Right lobe of liver (tissue), 4 donors: ENCODE measurements around the gene MSL2.

Source experiments
- POLR2A ChIP-seq: fragments of 450-650 bp; IDR thresholded peaks from one replicate; pipeline ENCODE4 v1.6.1; 2017; ENCODE audit warnings: antibody characterized with exemption, mild to moderate bottlenecking
- TF ChIP-seq, protein P1 (sequence below), 4 donors: fragments of 200-600 bp in 3 of 4; fragments of 450-650 bp in 1 of 4; IDR thresholded peaks; one replicate each; pipeline versions ENCODE4 v1.5.1 to v1.8.0; 2016 to 2022; ENCODE audit warnings: antibody characterized with exemption in 4 of 4, mild to moderate bottlenecking in 2 of 4
- donor health status: DM: no; HTN: no; CAD: no.
- donor health status: DM: no; HTN: no; CAD: no.
- donor health status: DM: no; HTN: yes; CAD: no.

DNA sequence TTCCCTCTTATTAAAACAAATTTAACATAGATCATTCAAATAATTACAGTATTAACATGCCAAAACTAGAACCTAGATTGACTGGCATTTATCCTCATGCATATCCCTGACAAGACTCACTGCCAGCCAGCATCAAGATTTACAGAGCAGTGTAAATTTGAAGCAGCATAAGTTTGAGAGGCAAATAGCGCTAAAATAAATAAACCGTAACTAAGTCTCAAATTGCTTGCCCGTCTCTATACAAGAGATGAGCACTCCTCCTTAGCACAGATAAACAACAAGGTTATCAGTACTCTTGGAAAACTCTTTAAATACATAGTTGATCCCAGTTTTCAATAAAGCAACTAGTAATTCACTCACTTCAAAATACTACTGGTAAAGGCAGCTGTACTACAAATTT, 29.6 kb downstream of the MSL2 start:
- TF ChIP-seq, protein P1, sequence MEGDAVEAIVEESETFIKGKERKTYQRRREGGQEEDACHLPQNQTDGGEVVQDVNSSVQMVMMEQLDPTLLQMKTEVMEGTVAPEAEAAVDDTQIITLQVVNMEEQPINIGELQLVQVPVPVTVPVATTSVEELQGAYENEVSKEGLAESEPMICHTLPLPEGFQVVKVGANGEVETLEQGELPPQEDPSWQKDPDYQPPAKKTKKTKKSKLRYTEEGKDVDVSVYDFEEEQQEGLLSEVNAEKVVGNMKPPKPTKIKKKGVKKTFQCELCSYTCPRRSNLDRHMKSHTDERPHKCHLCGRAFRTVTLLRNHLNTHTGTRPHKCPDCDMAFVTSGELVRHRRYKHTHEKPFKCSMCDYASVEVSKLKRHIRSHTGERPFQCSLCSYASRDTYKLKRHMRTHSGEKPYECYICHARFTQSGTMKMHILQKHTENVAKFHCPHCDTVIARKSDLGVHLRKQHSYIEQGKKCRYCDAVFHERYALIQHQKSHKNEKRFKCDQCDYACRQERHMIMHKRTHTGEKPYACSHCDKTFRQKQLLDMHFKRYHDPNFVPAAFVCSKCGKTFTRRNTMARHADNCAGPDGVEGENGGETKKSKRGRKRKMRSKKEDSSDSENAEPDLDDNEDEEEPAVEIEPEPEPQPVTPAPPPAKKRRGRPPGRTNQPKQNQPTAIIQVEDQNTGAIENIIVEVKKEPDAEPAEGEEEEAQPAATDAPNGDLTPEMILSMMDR (IDR thresholded peaks at IDR 0.05): no peak
- TF ChIP-seq POLR2A: no peak
